K562 (cell line): Measurements from ENCODE around the gene TOGARAM2. TPM values are rescaled to one million over a fixed set of nuclear protein-coding genes. Genes with fewer than 3 reads are reported as not detected.
A peak's percentile ranks its signal among the peaks of the same experiment; 100 is the strongest.

ENCODE experiments used
- ATAC-seq: fragments of 200-7000 bp; cut with Tn5 transposase; 3 replicates; pipeline ENCODE4 v1.9.1; 2020; ENCODE audit warnings: moderate library complexity
- BruUV-seq: library from RNA; stranded (reverse); fragments of 400-500 nt; replicated peaks from 2 replicates; lab custom pipeline; 2021; lab: Mats Ljungman, UMichigan
- CTCF ChIA-PET: fragments of 300-600 bp; formaldehyde crosslinking; extraction: SDS; loops from one replicate; lab custom pipeline; 2021; ENCODE audit warnings: low intra/inter-chr PET ratio; lab: Yijun Ruan, JAX
- POLR2A ChIA-PET: fragments of 300-600, 350-650 bp; sonication (Branson Sonifier 250); formaldehyde crosslinking; extraction: SDS; loops from one replicate; lab custom pipeline; 2021; ENCODE audit warnings: antibody characterized with exemption, inconsistent platforms; lab: Yijun Ruan, JAX
- DNase-seq, 4 experiments: peaks; one replicate each; pipeline versions ENCODE4 v3.0.0 to v3.0.0-alpha.2; 2011 to 2018; ENCODE audit warnings: low spot score in 3 of 4, mixed read lengths in 3 of 4; ENCODE audit errors: extremely low read depth in 1 of 4
- FAIRE-seq: peaks from 2 replicates; lab custom pipeline; 2011; peaks lifted over from hg19 to GRCh38; lab: Jason Lieb, UNC
- H2AFZ ChIP-seq: 2 replicates; pipeline ENCODE4 v1.6.0; 2011; ENCODE audit warnings: low read depth, low read length, control low read depth, inconsistent platforms
- H3K27ac ChIP-seq: fragments of 200-600 bp; 3 replicates; pipeline ENCODE4 v1.8.0; 2011; ENCODE audit warnings: low read depth, mild to moderate bottlenecking, control low read depth, inconsistent platforms, low read length, moderate library complexity, mixed read lengths; ENCODE audit errors: extremely low read depth
- H3K27me3 ChIP-seq, 2 experiments: fragments of 300-600 bp in 1 of 2; 2 replicates in 1 of 2; 3 replicates in 1 of 2; pipeline versions ENCODE4 v1.6.0 to v1.8.0; 2011; ENCODE audit warnings: inconsistent platforms in 2 of 2, low read length in 2 of 2, mild to moderate bottlenecking in 1 of 2, mixed read lengths in 1 of 2, moderate library complexity in 1 of 2; ENCODE audit not compliant: control insufficient read depth in 2 of 2, insufficient read depth in 2 of 2
- H3K36me3 ChIP-seq: fragments of 300-600 bp; 3 replicates; pipeline ENCODE4 v1.8.0; 2011; ENCODE audit warnings: mild to moderate bottlenecking, low read length, inconsistent platforms; ENCODE audit not compliant: control insufficient read depth, insufficient read depth
- H3K4me1 ChIP-seq, 2 experiments: fragments of 200-600 bp in 1 of 2; replicated peaks in 1 of 2; 2 replicates in 1 of 2; 3 replicates in 1 of 2; pipeline versions ENCODE4 v1.5.1 to v1.8.0; 2011; ENCODE audit warnings: inconsistent platforms in 2 of 2, low read length in 2 of 2, mild to moderate bottlenecking in 1 of 2, mixed read lengths in 1 of 2, moderate library complexity in 1 of 2; ENCODE audit not compliant: control insufficient read depth in 2 of 2, insufficient read depth in 2 of 2
- H3K4me2 ChIP-seq: 2 replicates; pipeline ENCODE4 v1.6.1; 2011; ENCODE audit warnings: low read length, control low read depth, inconsistent platforms, mixed read lengths; ENCODE audit not compliant: insufficient read depth
- H3K4me3 ChIP-seq: fragments of 200-600 bp; sonication (generic), shearing (Covaris generic); 2 replicates; pipeline ENCODE4 v1.5.1; 2016; ENCODE audit warnings: control low read depth, inconsistent platforms
- H3K79me2 ChIP-seq: fragments of 200-600 bp; 3 replicates; pipeline ENCODE4 v1.8.0; 2011; ENCODE audit warnings: low read length, inconsistent platforms; ENCODE audit not compliant: control insufficient read depth, insufficient read depth
- H3K9ac ChIP-seq, 2 experiments: 2 replicates each; pipeline versions ENCODE4 v1.6.0 to v1.6.1; 2011; ENCODE audit warnings: low read depth in 2 of 2, low read length in 2 of 2, control low read depth in 1 of 2, inconsistent platforms in 1 of 2, mild to moderate bottlenecking in 1 of 2, mixed read lengths in 1 of 2; ENCODE audit not compliant: insufficient read depth in 1 of 2
- H3K9me1 ChIP-seq: one replicate; pipeline ENCODE4 v1.6.0; 2011; ENCODE audit warnings: inconsistent platforms, mild to moderate bottlenecking, low read length, moderate library complexity; ENCODE audit not compliant: control insufficient read depth, insufficient read depth
- H3K9me3 ChIP-seq: replicated peaks from 2 replicates; pipeline ENCODE4 v1.5.1; 2011; ENCODE audit warnings: low read depth, low read length, inconsistent platforms; ENCODE audit not compliant: control insufficient read depth, insufficient read depth
- H4K20me1 ChIP-seq: replicated peaks from 2 replicates; pipeline ENCODE4 v1.6.1; 2011; ENCODE audit warnings: low read length, inconsistent platforms, mixed read lengths; ENCODE audit not compliant: control insufficient read depth, insufficient read depth
- BCL6 ChIP-seq: fragments of 250-450 bp; sonication (Bioruptor Pico); IDR thresholded peaks from 2 replicates; pipeline ENCODE4 v1.4.0; 2020
- BHLHE40 ChIP-seq: IDR thresholded peaks from 2 replicates; pipeline ENCODE4 v1.6.1; 2011; ENCODE audit warnings: low read length, improper control_type of control experiment
- C11orf30 ChIP-seq: fragments of 450-650 bp; IDR thresholded peaks from 2 replicates; pipeline ENCODE4 v1.6.1; 2016; ENCODE audit warnings: low read depth, mild to moderate bottlenecking
- CREBBP ChIP-seq: IDR thresholded peaks from one replicate; pipeline ENCODE4 v1.6.1; 2012; ENCODE audit warnings: low read depth, mild to moderate bottlenecking, control low read depth, inconsistent platforms, low read length
- DPF2 ChIP-seq: fragments of 450-650 bp; IDR thresholded peaks from 2 replicates; pipeline ENCODE4 v1.6.1; 2016
- GATAD2B ChIP-seq: fragments of 450-650 bp; IDR thresholded peaks from 2 replicates; pipeline ENCODE4 v1.6.1; 2017; ENCODE audit warnings: mild to moderate bottlenecking, borderline replicate concordance
- ILF3 ChIP-seq: fragments of 450-650 bp; IDR thresholded peaks from 2 replicates; pipeline ENCODE4 v1.6.1; 2018; ENCODE audit warnings: antibody characterized with exemption, mild to moderate bottlenecking, moderate library complexity, borderline replicate concordance
- MAFF ChIP-seq: IDR thresholded peaks from 2 replicates; pipeline ENCODE4 v1.6.1; 2012; ENCODE audit warnings: low read length, improper control_type of control experiment
- MAFG ChIP-seq: fragments of 450-650 bp; conservative IDR thresholded peaks from 2 replicates; pipeline ENCODE4 v1.6.1; 2016; ENCODE audit warnings: missing genetic modification characterization, missing compliant biosample characterization
- MAFK ChIP-seq: IDR thresholded peaks from 2 replicates; pipeline ENCODE4 v1.6.1; 2011; ENCODE audit warnings: low read length, improper control_type of control experiment
- MIER1 ChIP-seq: fragments of 450-650 bp; IDR thresholded peaks from 2 replicates; pipeline ENCODE4 v1.6.1; 2016; ENCODE audit warnings: antibody characterized with exemption, mild to moderate bottlenecking, low read depth
- NCOR1 ChIP-seq: fragments of 450-650 bp; IDR thresholded peaks from 2 replicates; pipeline ENCODE4 v1.6.1; 2016; ENCODE audit warnings: mild to moderate bottlenecking, moderate library complexity
- STAG1 ChIP-seq: sonication (generic); formaldehyde crosslinking; IDR thresholded peaks from 2 replicates; pipeline ENCODE4 v1.5.0; 2020; ENCODE audit warnings: missing genetic modification reagents, borderline replicate concordance
- TAF15 ChIP-seq: fragments of 200-400 bp; formaldehyde crosslinking; IDR thresholded peaks from 2 replicates; pipeline ENCODE4 v1.6.1; 2017; ENCODE audit warnings: mild to moderate bottlenecking, low read depth, low read length, moderate library complexity
- XRCC3 ChIP-seq: fragments of 450-650 bp; IDR thresholded peaks from 2 replicates; pipeline ENCODE4 v1.6.1; 2017; ENCODE audit warnings: mild to moderate bottlenecking, moderate library complexity
- ZNF212 ChIP-seq: fragments of 450-650 bp; formaldehyde crosslinking; IDR thresholded peaks from 2 replicates; pipeline ENCODE4 v1.4.0; 2020; ENCODE audit warnings: mild to moderate bottlenecking
- ZNF316 ChIP-seq: fragments of 450-650 bp; IDR thresholded peaks from 2 replicates; pipeline ENCODE4 v1.6.1; 2016
- WGBS: fragments of 100-300 bp; shearing (Covaris generic); methylation state at CpG from one replicate; pipeline ENCODE4 v1.1.6; 2016; ENCODE audit warnings: low coverage, mixed read lengths; ENCODE audit not compliant: insufficient coverage; ENCODE audit errors: missing lambda C conversion rate; 5-methylcytosine and 5-hydroxymethylcytosine counted together
- in situ Hi-C: fragments of 300-500 bp; cut with MboI; formaldehyde crosslinking; loops from 4 replicates; pipeline ENCODE4 v1.15.0; 2018; ENCODE audit warnings: inconsistent platforms, mixed read lengths
- intact Hi-C: fragments of 100-400 bp; cut with micrococcal nuclease; formaldehyde crosslinking; loops from 2 replicates; pipeline ENCODE4 v1.14.2; 2022
- polyA plus RNA-seq, 8 experiments: library from polyadenylated mRNA; depleted of rRNA in 4 of 8; stranded (reverse) in 5 of 8; unstranded in 3 of 8; fragments of >200 nt; fragmentation: Nextera tagmentation in 2 of 8; fragmentation: Illumina TruSeq in 1 of 8; extraction: Ambion mirVana in 2 of 8; extraction: Trizol in 1 of 8; gene quantifications; 2 replicates each; pipeline versions ENCODE4 v1.2.1 to v1.2.3, GENCODE V29; 2011 to 2014; ENCODE audit warnings: inconsistent platforms in 1 of 8, missing spikeins in 1 of 8
- total RNA-seq, 7 experiments: library from RNA; depleted of rRNA in 6 of 7; stranded (reverse); fragments of >200 nt in 6 of 7; fragmentation: Illumina TruSeq in 2 of 7; extraction: Trizol in 2 of 7; gene quantifications; 2 replicates each; pipeline versions ENCODE4 v1.2.1 to v1.2.3, GENCODE V29; 2011 to 2021; ENCODE audit warnings: low replicate concordance in 1 of 7
- TF ChIP-seq, protein P1 (sequence below): IDR thresholded peaks from 2 replicates; pipeline ENCODE4 v1.6.1; 2016; ENCODE audit warnings: missing genetic modification characterization, missing compliant biosample characterization
- TF ChIP-seq, protein P2 (sequence below): fragments of 250-450 bp; sonication (Bioruptor Pico); IDR thresholded peaks from 2 replicates; pipeline ENCODE4 v1.4.0; 2020; ENCODE audit warnings: mild to moderate bottlenecking, moderate library complexity
- TF ChIP-seq, protein P3 (sequence below), 2 experiments: fragments of 150-350 bp in 1 of 2; IDR thresholded peaks; 2 replicates each; pipeline ENCODE4 v1.6.1; 2012 to 2016; ENCODE audit warnings: low read depth in 2 of 2, low read length in 2 of 2, mild to moderate bottlenecking in 1 of 2, moderate library complexity in 1 of 2

TOGARAM2 gene
- total and polyA plus RNA-seq, 9 of the 15 experiments (the other 6 are each of a cell fraction or from before 2014, with no cell fraction given): not detected

DNA sequence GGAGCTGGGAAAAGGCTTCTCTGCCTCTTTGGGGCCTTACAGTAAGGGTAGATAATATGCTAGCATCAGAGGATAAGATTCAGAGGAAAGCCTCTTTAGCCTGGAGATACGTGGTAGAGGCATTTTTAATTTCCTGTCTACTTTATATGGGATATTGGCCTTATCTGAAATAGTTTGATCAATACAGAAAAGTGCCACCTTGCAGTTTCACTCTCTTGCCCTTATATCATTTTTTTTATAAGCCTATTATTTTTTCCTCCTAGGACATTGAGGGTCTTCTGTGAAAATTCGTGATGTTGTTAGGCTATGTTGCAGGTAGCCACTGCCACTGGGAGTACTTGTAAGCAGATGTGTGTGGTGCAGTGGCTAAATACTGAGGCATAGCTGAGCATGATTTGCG is 40.1 kb upstream of the TOGARAM2 start:
- H3K9me1 ChIP-seq: no peaks in the 10 kb centered on the region
- ChIA-PET POLR2A (no interaction called here), CTCF (no interaction called here)
- FAIRE-seq (no peak), DNase-seq (no peak), ATAC-seq (no peak)
- no peak overlapping the region for H3K9ac ChIP-seq
- in situ Hi-C loops: no loop called here
- H3K27ac ChIP-seq: no peak overlapping the region
- BruUV-seq: no TSS peak
- peaks cover 3% of the 10 kb centered on the region; the same call in 1 of the 3 replicates for H3K79me2 ChIP-seq
- H3K27me3 ChIP-seq: no peaks in the 10 kb centered on the region
- H3K4me2 ChIP-seq: no peak overlapping the region
- H3K9me3 ChIP-seq: no peaks in the 10 kb centered on the region
- H4K20me1 ChIP-seq: no peaks in the 10 kb centered on the region
- H3K4me3 ChIP-seq: no peak overlapping the region
- peaks cover 94% of the 10 kb centered on the region for H3K36me3 ChIP-seq
- no peak overlapping the region for H2AFZ ChIP-seq
- WGBS: 98% methylated on average over 3 of the region's 3 CpGs
- intact Hi-C loops: no loop called here
- no peaks in the 10 kb centered on the region for H3K4me1 ChIP-seq
- TF ChIP-seq MAFG (tag) (peak; percentile 32; the same call in 1 of the 2 replicates), CREBBP (no peak), TAF15 (no peak), BCL6 (CRISPR knock-in tag) (no peak), XRCC3 (no peak), C11orf30 (peak; percentile 36; the same call in 1 of the 2 replicates), DPF2 (no peak), ZNF212 (no peak), STAG1 (CRISPR knock-in tag) (no peak), ZNF316 (peak; percentile 60; the same call in 1 of the 2 replicates), MIER1 (no peak), ILF3 (no peak), GATAD2B (no peak), NCOR1 (no peak), MAFF (0 out of 2 replicates have a peak, but pooled peaks have one; percentile 26), MAFK (peak; percentile 31; the same call in 1 of the 2 replicates), BHLHE40 (no peak)
- TF ChIP-seq, protein P1, sequence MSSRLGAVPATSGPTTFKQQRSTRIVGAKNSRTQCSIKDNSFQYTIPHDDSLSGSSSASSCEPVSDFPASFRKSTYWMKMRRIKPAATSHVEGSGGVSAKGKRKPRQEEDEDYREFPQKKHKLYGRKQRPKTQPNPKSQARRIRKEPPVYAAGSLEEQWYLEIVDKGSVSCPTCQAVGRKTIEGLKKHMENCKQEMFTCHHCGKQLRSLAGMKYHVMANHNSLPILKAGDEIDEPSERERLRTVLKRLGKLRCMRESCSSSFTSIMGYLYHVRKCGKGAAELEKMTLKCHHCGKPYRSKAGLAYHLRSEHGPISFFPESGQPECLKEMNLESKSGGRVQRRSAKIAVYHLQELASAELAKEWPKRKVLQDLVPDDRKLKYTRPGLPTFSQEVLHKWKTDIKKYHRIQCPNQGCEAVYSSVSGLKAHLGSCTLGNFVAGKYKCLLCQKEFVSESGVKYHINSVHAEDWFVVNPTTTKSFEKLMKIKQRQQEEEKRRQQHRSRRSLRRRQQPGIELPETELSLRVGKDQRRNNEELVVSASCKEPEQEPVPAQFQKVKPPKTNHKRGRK (tag): no peak
- TF ChIP-seq, protein P2, sequence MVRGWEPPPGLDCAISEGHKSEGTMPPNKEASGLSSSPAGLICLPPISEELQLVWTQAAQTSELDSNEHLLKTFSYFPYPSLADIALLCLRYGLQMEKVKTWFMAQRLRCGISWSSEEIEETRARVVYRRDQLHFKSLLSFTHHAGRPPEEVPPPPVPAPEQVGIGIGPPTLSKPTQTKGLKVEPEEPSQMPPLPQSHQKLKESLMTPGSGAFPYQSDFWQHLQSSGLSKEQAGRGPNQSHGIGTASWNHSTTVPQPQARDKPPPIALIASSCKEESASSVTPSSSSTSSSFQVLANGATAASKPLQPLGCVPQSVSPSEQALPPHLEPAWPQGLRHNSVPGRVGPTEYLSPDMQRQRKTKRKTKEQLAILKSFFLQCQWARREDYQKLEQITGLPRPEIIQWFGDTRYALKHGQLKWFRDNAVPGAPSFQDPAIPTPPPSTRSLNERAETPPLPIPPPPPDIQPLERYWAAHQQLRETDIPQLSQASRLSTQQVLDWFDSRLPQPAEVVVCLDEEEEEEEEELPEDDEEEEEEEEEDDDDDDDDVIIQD (CRISPR knock-in tag): no peak
- TF ChIP-seq, protein P3, sequence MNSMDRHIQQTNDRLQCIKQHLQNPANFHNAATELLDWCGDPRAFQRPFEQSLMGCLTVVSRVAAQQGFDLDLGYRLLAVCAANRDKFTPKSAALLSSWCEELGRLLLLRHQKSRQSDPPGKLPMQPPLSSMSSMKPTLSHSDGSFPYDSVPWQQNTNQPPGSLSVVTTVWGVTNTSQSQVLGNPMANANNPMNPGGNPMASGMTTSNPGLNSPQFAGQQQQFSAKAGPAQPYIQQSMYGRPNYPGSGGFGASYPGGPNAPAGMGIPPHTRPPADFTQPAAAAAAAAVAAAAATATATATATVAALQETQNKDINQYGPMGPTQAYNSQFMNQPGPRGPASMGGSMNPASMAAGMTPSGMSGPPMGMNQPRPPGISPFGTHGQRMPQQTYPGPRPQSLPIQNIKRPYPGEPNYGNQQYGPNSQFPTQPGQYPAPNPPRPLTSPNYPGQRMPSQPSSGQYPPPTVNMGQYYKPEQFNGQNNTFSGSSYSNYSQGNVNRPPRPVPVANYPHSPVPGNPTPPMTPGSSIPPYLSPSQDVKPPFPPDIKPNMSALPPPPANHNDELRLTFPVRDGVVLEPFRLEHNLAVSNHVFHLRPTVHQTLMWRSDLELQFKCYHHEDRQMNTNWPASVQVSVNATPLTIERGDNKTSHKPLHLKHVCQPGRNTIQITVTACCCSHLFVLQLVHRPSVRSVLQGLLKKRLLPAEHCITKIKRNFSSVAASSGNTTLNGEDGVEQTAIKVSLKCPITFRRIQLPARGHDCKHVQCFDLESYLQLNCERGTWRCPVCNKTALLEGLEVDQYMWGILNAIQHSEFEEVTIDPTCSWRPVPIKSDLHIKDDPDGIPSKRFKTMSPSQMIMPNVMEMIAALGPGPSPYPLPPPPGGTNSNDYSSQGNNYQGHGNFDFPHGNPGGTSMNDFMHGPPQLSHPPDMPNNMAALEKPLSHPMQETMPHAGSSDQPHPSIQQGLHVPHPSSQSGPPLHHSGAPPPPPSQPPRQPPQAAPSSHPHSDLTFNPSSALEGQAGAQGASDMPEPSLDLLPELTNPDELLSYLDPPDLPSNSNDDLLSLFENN (IDR thresholded peaks at IDR 0.05; ENCODE audit: low read depth in 2 of 2, low read length in 2 of 2): no peak
